OCI-LY1 (cell line): ENCODE data around the gene PPEF1.

Experiments used
- H2AFZ ChIP-seq: fragments of 200-600 bp; sonication (generic), shearing (Covaris generic); 2 replicates; pipeline ENCODE4 v1.6.0; 2014; ENCODE audit warnings: antibody characterized with exemption, mild to moderate bottlenecking, low read length
- H3F3A ChIP-seq: fragments of 200-600 bp; sonication (generic), shearing (Covaris generic); 2 replicates; pipeline ENCODE4 v1.6.0; 2014; ENCODE audit warnings: mild to moderate bottlenecking, antibody characterized with exemption, low read length, moderate library complexity; ENCODE audit not compliant: insufficient read depth
- H3K27ac ChIP-seq: fragments of 200-600 bp; sonication (generic); 2 replicates; pipeline ENCODE4 v1.5.1; 2014; ENCODE audit warnings: low read length, mixed run types, mild to moderate bottlenecking, low read depth; ENCODE audit not compliant: poor library complexity, severe bottlenecking
- H3K27me3 ChIP-seq: fragments of 200-600 bp; sonication (generic); 2 replicates; pipeline ENCODE4 v1.6.0; 2014; ENCODE audit warnings: antibody characterized with exemption, mild to moderate bottlenecking, low read length, moderate library complexity; ENCODE audit not compliant: insufficient read depth
- H3K36me3 ChIP-seq: fragments of 200-600 bp; sonication (generic); 2 replicates; pipeline ENCODE4 v1.6.1; 2014; ENCODE audit warnings: mild to moderate bottlenecking, antibody characterized with exemption, low read length, moderate library complexity, mixed read lengths; ENCODE audit not compliant: insufficient read depth
- H3K4me1 ChIP-seq: fragments of 200-600 bp; sonication (generic); 2 replicates; pipeline ENCODE4 v1.5.1; 2014; ENCODE audit warnings: mild to moderate bottlenecking, low read length, moderate library complexity; ENCODE audit not compliant: insufficient read depth, severe bottlenecking
- H3K4me2 ChIP-seq: fragments of 200-600 bp; sonication (generic), shearing (Covaris generic); 2 replicates; pipeline ENCODE4 v1.6.1; 2014; ENCODE audit warnings: low read length
- H3K4me3 ChIP-seq: fragments of 200-600 bp; sonication (generic); 2 replicates; pipeline ENCODE4 v1.5.1; 2014; ENCODE audit warnings: low read length, low read depth, mild to moderate bottlenecking, mixed read lengths; ENCODE audit not compliant: poor library complexity, severe bottlenecking
- H3K79me2 ChIP-seq: fragments of 200-600 bp; shearing (Covaris generic); 2 replicates; pipeline ENCODE4 v1.6.1; 2016; ENCODE audit warnings: mixed run types, low read length, mixed read lengths; ENCODE audit not compliant: insufficient read depth
- H3K9ac ChIP-seq: fragments of 200-600 bp; sonication (generic), shearing (Covaris generic); 2 replicates; pipeline ENCODE4 v1.6.1; 2014; ENCODE audit warnings: mild to moderate bottlenecking, low read length, mixed read lengths
- H3K9me2 ChIP-seq: fragments of 200-600 bp; sonication (generic), shearing (Covaris generic); 2 replicates; pipeline ENCODE4 v1.6.1; 2014; ENCODE audit warnings: low read depth, mild to moderate bottlenecking, low read length, mixed read lengths
- H3K9me3 ChIP-seq: fragments of 200-600 bp; shearing (Covaris generic); 2 replicates; pipeline ENCODE4 v1.6.1; 2014; ENCODE audit warnings: low read length, mixed read lengths
- H4K20me1 ChIP-seq: fragments of 200-600 bp; sonication (generic), shearing (Covaris generic); 2 replicates; pipeline ENCODE4 v1.6.0; 2016; ENCODE audit warnings: mild to moderate bottlenecking, low read length; ENCODE audit not compliant: insufficient read depth
- CTCF ChIP-seq: fragments of 200-600 bp; sonication (generic), shearing (Covaris generic); IDR thresholded peaks from 2 replicates; pipeline ENCODE4 v1.5.1; 2017; ENCODE audit warnings: mild to moderate bottlenecking, antibody characterized with exemption, low read length, moderate library complexity, mixed read lengths
- EZH2 ChIP-seq: fragments of 200-600 bp; sonication (generic), shearing (Covaris generic); IDR thresholded peaks from 2 replicates; pipeline ENCODE4 v1.8.0; 2017; ENCODE audit warnings: borderline replicate concordance, mixed run types, mild to moderate bottlenecking, antibody characterized with exemption, low read length, moderate library complexity, mixed read lengths

PPEF1 gene

DNA sequence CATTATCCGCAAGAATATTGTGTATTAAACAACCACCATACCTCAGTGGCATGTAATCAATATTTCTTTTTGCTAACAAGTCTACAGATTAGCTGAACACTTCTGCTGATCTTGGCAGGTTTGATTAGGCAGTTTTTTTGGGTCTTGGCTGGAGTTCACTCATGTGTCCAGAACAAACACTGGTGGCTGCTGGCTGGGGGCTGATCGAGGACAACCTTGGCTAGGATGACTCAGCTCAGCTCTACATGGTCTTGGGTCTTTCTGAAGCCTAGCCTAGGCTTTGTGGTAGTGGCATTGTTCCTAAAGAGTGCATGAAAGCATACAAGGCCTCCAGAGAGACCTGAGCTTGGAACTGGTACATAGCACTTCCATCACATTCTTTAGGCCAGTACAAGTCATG, 41.1 kb downstream of the PPEF1 start:
- no peak overlapping the region for H3K4me2 ChIP-seq
- H3K36me3 ChIP-seq: no peaks in the 10 kb centered on the region
- H2AFZ ChIP-seq: no peak overlapping the region
- no peaks in the 10 kb centered on the region for H3F3A ChIP-seq
- TF ChIP-seq CTCF (no peak), EZH2 (no peak)
- H3K27me3 ChIP-seq: no peaks in the 10 kb centered on the region
- H3K9me3 ChIP-seq: no peaks in the 10 kb centered on the region
- H3K9me2 ChIP-seq: no peaks in the 10 kb centered on the region
- H3K4me3 ChIP-seq: no peak overlapping the region
- no peaks in the 10 kb centered on the region for H4K20me1 ChIP-seq
- no peaks in the 10 kb centered on the region for H3K79me2 ChIP-seq
- H3K4me1 ChIP-seq: no peaks in the 10 kb centered on the region
- no peak overlapping the region for H3K9ac ChIP-seq
- no peak overlapping the region for H3K27ac ChIP-seq

DNA sequence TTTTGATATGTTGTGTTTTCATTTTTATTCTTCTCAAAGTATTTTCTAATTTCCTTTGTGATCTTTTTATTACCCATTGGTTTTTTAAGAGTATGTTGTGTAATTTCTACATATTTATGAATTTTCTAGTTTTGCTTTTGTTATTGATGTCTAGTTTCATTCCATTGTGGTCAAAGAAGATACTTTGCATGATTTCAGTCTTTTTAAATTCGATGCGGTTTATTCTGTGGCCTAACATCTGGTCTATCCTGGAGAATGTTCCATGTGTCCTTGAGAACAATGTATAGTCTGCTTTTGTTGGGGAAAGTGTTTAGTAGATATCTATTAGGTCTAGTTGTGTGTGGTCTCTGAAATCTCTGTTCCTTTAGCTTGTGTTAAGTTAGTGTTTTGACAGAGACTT, 46.2 kb downstream of the PPEF1 start:
- no peaks in the 10 kb centered on the region for H3K9me2 ChIP-seq
- no peak overlapping the region for H3K4me2 ChIP-seq
- H3F3A ChIP-seq: no peaks in the 10 kb centered on the region
- H3K4me3 ChIP-seq: no peak overlapping the region
- H3K9me3 ChIP-seq: no peaks in the 10 kb centered on the region
- H4K20me1 ChIP-seq: no peaks in the 10 kb centered on the region
- no peak overlapping the region for H3K9ac ChIP-seq
- no peak for TF ChIP-seq EZH2
- TF ChIP-seq CTCF: no peak
- no peaks in the 10 kb centered on the region for H3K36me3 ChIP-seq
- no peaks in the 10 kb centered on the region for H3K27me3 ChIP-seq
- H2AFZ ChIP-seq: no peak overlapping the region
- H3K79me2 ChIP-seq: no peaks in the 10 kb centered on the region
- no peaks in the 10 kb centered on the region for H3K4me1 ChIP-seq
- H3K27ac ChIP-seq: no peak overlapping the region

- H3F3A ChIP-seq: no peaks in the 10 kb centered on the region
- H3K4me2 ChIP-seq: no peak overlapping the region
- H3K4me3 ChIP-seq: no peak overlapping the region
- no peak overlapping the region for H3K9ac ChIP-seq
- no peaks in the 10 kb centered on the region for H4K20me1 ChIP-seq
- H3K9me2 ChIP-seq: no peaks in the 10 kb centered on the region
- TF ChIP-seq CTCF: no peak
- no peak for TF ChIP-seq EZH2
- H3K9me3 ChIP-seq: no peaks in the 10 kb centered on the region
- H3K27me3 ChIP-seq: no peaks in the 10 kb centered on the region
- no peak overlapping the region for H2AFZ ChIP-seq
- H3K27ac ChIP-seq: no peak overlapping the region
- H3K4me1 ChIP-seq: no peaks in the 10 kb centered on the region
- no peaks in the 10 kb centered on the region for H3K79me2 ChIP-seq
- no peaks in the 10 kb centered on the region for H3K36me3 ChIP-seq
Measured at GRCh38 chrX:18755651-18756050, 48.2 kb downstream of the PPEF1 start.
